Fibroblast of lung (primary cell): ENCODE measurements around the gene KLHL6. TPM values are rescaled to one million over a fixed set of nuclear protein-coding genes. Genes with fewer than 3 reads are reported as not detected.
A peak's percentile ranks its signal among the peaks of the same experiment; 100 is the strongest.
"Not testable (repeated sequence)": the region's sequence is repeated elsewhere in the genome, so short reads cannot be mapped to it uniquely, and the experiment has no call there.

Experiments
- DNase-seq, 2 donors: peaks; one replicate each; pipeline versions ENCODE4 v3.0.0 to v3.0.0-alpha.2; 2010; ENCODE audit warnings: low read depth in 2 of 2
- H2AFZ ChIP-seq: 2 replicates; pipeline ENCODE4 v1.5.1; 2012; ENCODE audit warnings: low read length, control low read depth, inconsistent platforms
- H3K27ac ChIP-seq: 2 replicates; pipeline ENCODE4 v1.5.1; 2011; ENCODE audit warnings: low read length, control low read depth; ENCODE audit not compliant: insufficient read depth
- H3K27me3 ChIP-seq: 2 replicates; pipeline ENCODE4 v1.5.1; 2011; ENCODE audit warnings: mild to moderate bottlenecking, low read length; ENCODE audit not compliant: control insufficient read depth, insufficient read depth
- H3K36me3 ChIP-seq: 2 replicates; pipeline ENCODE4 v1.5.1; 2011; ENCODE audit warnings: low read length; ENCODE audit not compliant: control insufficient read depth, insufficient read depth
- H3K4me1 ChIP-seq: 2 replicates; pipeline ENCODE4 v1.5.1; 2011; ENCODE audit warnings: low read length; ENCODE audit not compliant: control insufficient read depth, insufficient read depth; ENCODE audit errors: extremely low read depth
- H3K4me2 ChIP-seq: 2 replicates; pipeline ENCODE4 v1.5.1; 2011; ENCODE audit warnings: low read length, control low read depth; ENCODE audit not compliant: insufficient read depth; ENCODE audit errors: extremely low read depth
- H3K4me3 ChIP-seq, 4 experiments: fragments of 200-600 bp in 1 of 4; sonication (generic) in 1 of 4; replicated peaks in 1 of 4; 2 replicates each; pipeline ENCODE4 v1.5.1; 2011 to 2016; ENCODE audit warnings: low read length in 4 of 4, low read depth in 3 of 4, mild to moderate bottlenecking in 3 of 4, control low read depth in 2 of 4, inconsistent platforms in 1 of 4, mixed read lengths in 1 of 4; ENCODE audit not compliant: insufficient read depth in 1 of 4; ENCODE audit errors: control extremely low read depth in 1 of 4
- H3K79me2 ChIP-seq: 2 replicates; pipeline ENCODE4 v1.5.1; 2012; ENCODE audit warnings: mild to moderate bottlenecking, low read length, inconsistent platforms; ENCODE audit not compliant: control insufficient read depth, insufficient read depth
- H3K9ac ChIP-seq: 2 replicates; pipeline ENCODE4 v1.5.1; 2011; ENCODE audit warnings: mild to moderate bottlenecking, low read length, control low read depth; ENCODE audit not compliant: insufficient read depth
- H3K9me3 ChIP-seq: 2 replicates; pipeline ENCODE4 v1.5.1; 2012; ENCODE audit warnings: low read depth, low read length; ENCODE audit not compliant: control insufficient read depth, insufficient read depth
- H4K20me1 ChIP-seq: 2 replicates; pipeline ENCODE4 v1.5.1; 2011; ENCODE audit warnings: low read length; ENCODE audit not compliant: control insufficient read depth, insufficient read depth; ENCODE audit errors: extremely low read depth
- EZH2 ChIP-seq: IDR thresholded peaks from 2 replicates; pipeline ENCODE4 v1.5.1; 2012; ENCODE audit warnings: low read length, control low read depth, mild to moderate bottlenecking; ENCODE audit errors: missing control alignments
- polyA plus RNA-seq, 2 donors: library from polyadenylated mRNA; depleted of rRNA in 1 of 2; stranded (reverse) in 1 of 2; unstranded in 1 of 2; fragments of >200 nt; gene quantifications; 2 replicates each; pipeline ENCODE4 v1.2.1, GENCODE V29; 2011 to 2012; ENCODE audit warnings: missing spikeins in 1 of 2
- total RNA-seq: library from RNA; depleted of rRNA; stranded (reverse); fragments of >200 nt; gene quantifications from 2 replicates; pipeline ENCODE4 v1.2.1, GENCODE V29; 2014
- TF ChIP-seq, protein P1 (sequence below), 2 donors: IDR thresholded peaks in 1 of 2; conservative IDR thresholded peaks in 1 of 2; 1 replicate in 1 of 2; 2 replicates in 1 of 2; pipeline ENCODE4 v1.5.1; 2011 to 2012; ENCODE audit warnings: low read length in 2 of 2, control low read depth in 1 of 2, inconsistent platforms in 1 of 2, low read depth in 1 of 2, mild to moderate bottlenecking in 1 of 2

KLHL6 gene
- total and polyA plus RNA-seq, 2 donors (not counting 1 experiment from before 2014, with no cell fraction given): not detected

DNA sequence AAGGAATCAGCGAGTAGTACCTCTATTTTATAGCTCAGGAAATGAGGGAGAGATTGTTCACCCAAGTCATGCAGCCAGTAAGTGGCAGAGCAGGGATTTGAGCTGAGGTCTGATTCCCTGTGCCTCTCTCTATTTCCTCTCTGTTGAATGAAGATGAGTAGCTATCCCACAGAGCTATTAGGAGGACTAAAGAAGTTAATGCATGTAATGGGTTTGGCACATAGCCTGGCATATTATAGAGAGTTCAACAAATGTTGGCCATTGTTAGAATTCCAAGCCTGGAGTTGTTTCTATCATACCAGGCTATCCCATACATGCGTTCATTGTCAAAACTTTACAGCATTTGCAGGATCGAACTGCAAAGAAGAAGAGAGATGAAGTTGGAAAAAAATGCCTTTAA, 21.8 kb upstream of the KLHL6 start:
- no peak for DNase-seq
- Histone ChIP-seq H4K20me1 (no peaks in the 10 kb centered on the region), H3K4me1 (no peaks in the 10 kb centered on the region), H2AFZ (no peak overlapping the region), H3K9ac (no peak overlapping the region), H3K36me3 (no peaks in the 10 kb centered on the region), H3K27ac (no peak overlapping the region), H3K4me3 (no peak overlapping the region), H3K79me2 (no peaks in the 10 kb centered on the region), H3K9me3 (no peaks in the 10 kb centered on the region), H3K27me3 (peaks cover 7% of the 10 kb centered on the region), H3K4me2 (no peak overlapping the region)
- TF ChIP-seq, protein P1, sequence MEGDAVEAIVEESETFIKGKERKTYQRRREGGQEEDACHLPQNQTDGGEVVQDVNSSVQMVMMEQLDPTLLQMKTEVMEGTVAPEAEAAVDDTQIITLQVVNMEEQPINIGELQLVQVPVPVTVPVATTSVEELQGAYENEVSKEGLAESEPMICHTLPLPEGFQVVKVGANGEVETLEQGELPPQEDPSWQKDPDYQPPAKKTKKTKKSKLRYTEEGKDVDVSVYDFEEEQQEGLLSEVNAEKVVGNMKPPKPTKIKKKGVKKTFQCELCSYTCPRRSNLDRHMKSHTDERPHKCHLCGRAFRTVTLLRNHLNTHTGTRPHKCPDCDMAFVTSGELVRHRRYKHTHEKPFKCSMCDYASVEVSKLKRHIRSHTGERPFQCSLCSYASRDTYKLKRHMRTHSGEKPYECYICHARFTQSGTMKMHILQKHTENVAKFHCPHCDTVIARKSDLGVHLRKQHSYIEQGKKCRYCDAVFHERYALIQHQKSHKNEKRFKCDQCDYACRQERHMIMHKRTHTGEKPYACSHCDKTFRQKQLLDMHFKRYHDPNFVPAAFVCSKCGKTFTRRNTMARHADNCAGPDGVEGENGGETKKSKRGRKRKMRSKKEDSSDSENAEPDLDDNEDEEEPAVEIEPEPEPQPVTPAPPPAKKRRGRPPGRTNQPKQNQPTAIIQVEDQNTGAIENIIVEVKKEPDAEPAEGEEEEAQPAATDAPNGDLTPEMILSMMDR (conservative IDR thresholded peaks at IDR 0.05 in 1 of 2, IDR thresholded peaks at IDR 0.05 in 1 of 2; ENCODE audit: low read depth in 1 of 2, low read length in 2 of 2): no peak
- no peak for TF ChIP-seq EZH2

DNA sequence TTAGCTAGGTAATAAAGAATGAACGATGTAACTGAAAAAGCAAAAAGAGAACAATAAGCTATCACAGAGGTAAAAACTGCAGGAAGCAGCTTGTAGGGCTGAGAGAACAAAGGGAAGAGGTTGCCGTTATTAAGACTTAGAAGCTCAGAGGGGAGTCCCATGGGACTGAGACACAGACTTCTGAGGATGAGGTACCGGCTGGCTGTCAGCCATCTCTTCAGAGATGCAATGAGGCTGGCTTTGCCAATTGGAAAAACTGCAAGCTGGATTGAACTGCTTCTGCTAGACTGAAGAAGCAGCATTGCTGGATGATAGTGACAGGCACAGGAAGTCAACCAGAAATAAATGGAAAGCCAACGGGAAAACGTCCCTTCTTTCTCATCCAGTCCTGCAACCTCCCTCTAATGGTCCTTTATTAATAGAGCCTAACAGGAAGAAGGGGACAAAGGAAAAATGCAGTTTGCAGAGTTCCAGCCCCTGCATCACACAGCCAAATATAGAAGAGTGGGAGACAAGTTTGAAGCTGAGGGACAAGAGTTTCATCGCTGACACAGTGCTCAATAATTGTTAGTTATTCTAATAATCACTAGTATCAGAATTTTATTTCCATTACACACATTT, 21.1 kb upstream of the KLHL6 start:
- H3K4me2 ChIP-seq: no peak overlapping the region
- no peak overlapping the region for H2AFZ ChIP-seq
- H3K9me3 ChIP-seq: no peaks in the 10 kb centered on the region
- H3K36me3 ChIP-seq: no peaks in the 10 kb centered on the region
- TF ChIP-seq, protein P1 (conservative IDR thresholded peaks at IDR 0.05 in 1 of 2, IDR thresholded peaks at IDR 0.05 in 1 of 2; ENCODE audit: low read depth in 1 of 2, low read length in 2 of 2): no peak
- no peak for TF ChIP-seq EZH2
- DNase-seq: peak in 1 of 2 donors; percentile 7
- no peaks in the 10 kb centered on the region for H3K4me1 ChIP-seq
- peaks cover 7% of the 10 kb centered on the region for H3K27me3 ChIP-seq
- H3K9ac ChIP-seq: no peak overlapping the region
- no peaks in the 10 kb centered on the region for H3K79me2 ChIP-seq
- H3K27ac ChIP-seq: no peak overlapping the region
- no peak overlapping the region for H3K4me3 ChIP-seq
- H4K20me1 ChIP-seq: no peaks in the 10 kb centered on the region

DNA sequence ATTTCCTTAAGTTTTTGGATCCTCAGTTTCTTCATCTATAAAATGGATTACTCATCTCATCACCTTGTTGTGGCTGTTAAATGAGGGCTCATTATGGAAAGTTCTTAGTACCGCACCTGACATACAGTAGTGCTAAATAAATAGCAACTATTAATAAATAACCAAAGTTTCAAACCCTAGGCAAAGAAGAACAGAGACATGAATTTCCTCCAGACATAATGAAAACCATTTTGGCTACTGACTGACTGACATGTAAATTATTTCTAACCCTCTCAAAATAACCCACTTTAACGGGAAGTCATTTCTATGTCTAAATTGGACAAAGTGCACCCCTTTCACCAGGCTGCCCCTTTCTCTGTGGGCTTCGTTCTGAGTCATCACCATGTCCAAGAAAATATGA, 17.4 kb upstream of the KLHL6 start:
- Histone ChIP-seq H3K79me2 (no peaks in the 10 kb centered on the region), H3K27ac (no peak overlapping the region), H4K20me1 (no peaks in the 10 kb centered on the region), H3K27me3 (peaks cover under 1% of the 10 kb centered on the region), H3K4me1 (no peaks in the 10 kb centered on the region), H3K4me2 (no peak overlapping the region), H2AFZ (no peak overlapping the region), H3K36me3 (no peaks in the 10 kb centered on the region), H3K9ac (no peak overlapping the region), H3K9me3 (no peaks in the 10 kb centered on the region), H3K4me3 (no peak overlapping the region)
- TF ChIP-seq, protein P1 (conservative IDR thresholded peaks at IDR 0.05 in 1 of 2, IDR thresholded peaks at IDR 0.05 in 1 of 2; ENCODE audit: low read depth in 1 of 2, low read length in 2 of 2): no peak
- TF ChIP-seq EZH2: no peak
- DNase-seq: no peak

DNA sequence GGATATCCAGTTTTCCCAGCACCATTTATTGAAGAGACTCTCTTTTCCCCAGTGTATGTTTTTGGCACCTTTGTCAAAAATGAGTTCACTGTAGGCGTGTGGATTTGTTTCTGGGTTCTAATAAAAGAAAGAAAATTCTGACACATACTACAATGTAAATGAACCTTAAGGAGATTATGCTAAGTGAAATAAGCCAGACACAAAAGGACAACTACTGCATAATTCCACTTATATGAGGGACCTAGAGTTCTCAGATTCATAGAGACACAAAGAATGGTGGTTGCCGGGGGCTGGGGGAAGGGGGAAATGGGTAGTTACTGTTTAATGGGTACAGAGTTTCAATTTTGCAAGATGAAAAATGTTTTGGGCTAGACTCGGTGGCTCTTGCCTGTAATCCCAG, 14.7 kb upstream of the KLHL6 start:
- not testable (repeated sequence) for DNase-seq, H3K36me3 ChIP-seq, H3K27me3 ChIP-seq, H4K20me1 ChIP-seq, H3K4me1 ChIP-seq, H2AFZ ChIP-seq, H3K4me2 ChIP-seq, H3K9ac ChIP-seq, H3K9me3 ChIP-seq, H3K4me3 ChIP-seq, H3K79me2 ChIP-seq, H3K27ac ChIP-seq
